ENCODE data around the gene PTPMT1. TPM values are rescaled to one million over a fixed set of nuclear protein-coding genes. Genes with fewer than 3 reads are reported as not detected.
A peak's percentile ranks its signal among the peaks of the same experiment; 100 is the strongest.

Gene PTPMT1
- total RNA-seq, 1 donor from 2014 or later, result 49.3 TPM

- H3K27ac Mint-ChIP-seq (ENCODE audit: unreplicated experiment), result peak overlapping the region; percentile 84
- H3K9me3 Mint-ChIP-seq (ENCODE audit: unreplicated experiment), result no peaks in the 10 kb centered on the region
- TF ChIP-seq CTCF (IDR thresholded peaks at IDR 0.05), result no peak
- H3K4me3 Mint-ChIP-seq (ENCODE audit: unreplicated experiment), result no peak overlapping the region
- H3K36me3 Mint-ChIP-seq (ENCODE audit: unreplicated experiment), result peaks cover 5% of the 10 kb centered on the region
- peaks cover 44% of the 10 kb centered on the region for H3K4me1 Mint-ChIP-seq (ENCODE audit: unreplicated experiment)
- DNase-seq (ENCODE audit: extremely low spot score, unreplicated experiment), result no peak
- no peaks in the 10 kb centered on the region for H3K27me3 Mint-ChIP-seq (ENCODE audit: unreplicated experiment)
These were observed 33.7 kb upstream of the PTPMT1 start for GRCh38 chr11:47531666-47532065.

GRCh38 chr11:47532597-47533213 lies 32.7 kb upstream of the PTPMT1 start:
- Mint-ChIP-seq H3K4me3 (ENCODE audit: unreplicated experiment) (no peak overlapping the region), H3K36me3 (ENCODE audit: unreplicated experiment) (peaks cover 5% of the 10 kb centered on the region), H3K27ac (ENCODE audit: unreplicated experiment) (peak overlapping the region; percentile 84), H3K9me3 (ENCODE audit: unreplicated experiment) (no peaks in the 10 kb centered on the region), H3K4me1 (ENCODE audit: unreplicated experiment) (peaks cover 44% of the 10 kb centered on the region), H3K27me3 (ENCODE audit: unreplicated experiment) (no peaks in the 10 kb centered on the region)
- no peak for DNase-seq (ENCODE audit: extremely low spot score, unreplicated experiment)
- TF ChIP-seq CTCF (IDR thresholded peaks at IDR 0.05), result no peak

DNA sequence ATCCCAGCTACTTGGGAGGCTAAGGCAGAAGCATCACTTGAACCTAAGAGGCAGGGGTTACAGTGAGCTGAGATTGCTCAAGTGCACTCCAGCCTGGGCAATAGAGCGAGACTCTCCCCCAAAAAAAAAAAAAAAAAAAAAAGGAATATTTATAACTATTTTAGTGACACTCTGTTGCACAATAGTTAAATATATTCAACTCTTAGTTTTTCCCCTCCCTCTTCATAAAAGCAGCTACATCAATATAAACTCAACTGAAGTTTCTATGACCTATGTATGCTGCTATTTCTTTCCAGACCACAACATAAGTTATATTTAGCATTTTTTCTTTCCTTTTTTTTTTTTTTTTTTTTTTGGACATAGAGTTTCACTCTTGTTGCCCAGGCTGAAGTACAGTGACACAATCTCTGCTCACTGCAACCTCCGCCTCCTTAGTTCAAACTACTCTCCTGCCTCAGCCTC lies 31.7 kb upstream of the PTPMT1 start:
- H3K27ac Mint-ChIP-seq (ENCODE audit: unreplicated experiment), result peak overlapping the region; percentile 84

GRCh38 chr11:47534704-47535251 lies 30.6 kb upstream of the PTPMT1 start:
- no peak overlapping the region for H3K4me3 Mint-ChIP-seq (ENCODE audit: unreplicated experiment)
- peak overlapping the region; percentile 52 for H3K27ac Mint-ChIP-seq (ENCODE audit: unreplicated experiment)
- DNase-seq (ENCODE audit: extremely low spot score, unreplicated experiment), result no peak
- no peak for TF ChIP-seq CTCF (IDR thresholded peaks at IDR 0.05)
- peaks cover 56% of the 10 kb centered on the region for H3K4me1 Mint-ChIP-seq (ENCODE audit: unreplicated experiment)
- no peaks in the 10 kb centered on the region for H3K9me3 Mint-ChIP-seq (ENCODE audit: unreplicated experiment)
- H3K27me3 Mint-ChIP-seq (ENCODE audit: unreplicated experiment), result no peaks in the 10 kb centered on the region
- peaks cover 2% of the 10 kb centered on the region for H3K36me3 Mint-ChIP-seq (ENCODE audit: unreplicated experiment)

More for the DNA sequence above, 31.7 kb upstream of the PTPMT1 start:
- H3K27me3 Mint-ChIP-seq (ENCODE audit: unreplicated experiment), result no peaks in the 10 kb centered on the region
- peaks cover 2% of the 10 kb centered on the region for H3K36me3 Mint-ChIP-seq (ENCODE audit: unreplicated experiment)
- TF ChIP-seq CTCF (IDR thresholded peaks at IDR 0.05), result no peak
- peaks cover 47% of the 10 kb centered on the region for H3K4me1 Mint-ChIP-seq (ENCODE audit: unreplicated experiment)
- no peaks in the 10 kb centered on the region for H3K9me3 Mint-ChIP-seq (ENCODE audit: unreplicated experiment)
- H3K4me3 Mint-ChIP-seq (ENCODE audit: unreplicated experiment), result no peak overlapping the region
- no peak for DNase-seq (ENCODE audit: extremely low spot score, unreplicated experiment)

DNA sequence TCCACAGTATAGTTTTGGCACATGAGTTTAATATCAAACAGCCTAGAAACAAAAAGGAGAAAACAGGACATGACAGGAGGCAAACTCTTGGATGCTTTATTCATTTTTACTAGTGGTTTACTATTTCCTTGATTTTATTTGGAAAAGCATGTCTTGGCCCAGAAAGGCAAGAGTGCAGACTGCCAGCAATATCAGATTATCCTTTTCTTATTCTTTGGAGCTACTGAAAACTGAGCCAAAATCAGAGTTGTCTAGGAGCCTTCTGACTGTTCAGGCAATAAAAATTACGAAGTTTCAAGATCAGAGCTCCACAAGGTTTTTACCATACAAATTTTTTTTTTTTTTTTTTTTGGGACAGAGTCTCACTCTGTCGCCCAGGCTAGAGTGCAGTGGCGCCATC lies 28.5 kb upstream of the PTPMT1 start:
- TF ChIP-seq CTCF (IDR thresholded peaks at IDR 0.05), result no peak
- Mint-ChIP-seq H3K36me3 (ENCODE audit: unreplicated experiment) (peaks cover 2% of the 10 kb centered on the region), H3K27ac (ENCODE audit: unreplicated experiment) (no peak overlapping the region), H3K27me3 (ENCODE audit: unreplicated experiment) (no peaks in the 10 kb centered on the region), H3K4me3 (ENCODE audit: unreplicated experiment) (no peak overlapping the region), H3K4me1 (ENCODE audit: unreplicated experiment) (peaks cover 61% of the 10 kb centered on the region), H3K9me3 (ENCODE audit: unreplicated experiment) (no peaks in the 10 kb centered on the region)
- no peak for DNase-seq (ENCODE audit: extremely low spot score, unreplicated experiment)

All from osteocyte (in vitro differentiated cells).